ENCODE measurements around the gene GNB3. TPM values are rescaled to one million over a fixed set of nuclear protein-coding genes. Genes with fewer than 3 reads are reported as not detected.
A peak's percentile ranks its signal among the peaks of the same experiment; 100 is the strongest.

GNB3 gene
- total and polyA plus RNA-seq, 9 of the 15 experiments (the other 6 are each of a cell fraction or from before 2014, with no cell fraction given), result 1.4 to 5.8 (median 2.0) TPM

DNA sequence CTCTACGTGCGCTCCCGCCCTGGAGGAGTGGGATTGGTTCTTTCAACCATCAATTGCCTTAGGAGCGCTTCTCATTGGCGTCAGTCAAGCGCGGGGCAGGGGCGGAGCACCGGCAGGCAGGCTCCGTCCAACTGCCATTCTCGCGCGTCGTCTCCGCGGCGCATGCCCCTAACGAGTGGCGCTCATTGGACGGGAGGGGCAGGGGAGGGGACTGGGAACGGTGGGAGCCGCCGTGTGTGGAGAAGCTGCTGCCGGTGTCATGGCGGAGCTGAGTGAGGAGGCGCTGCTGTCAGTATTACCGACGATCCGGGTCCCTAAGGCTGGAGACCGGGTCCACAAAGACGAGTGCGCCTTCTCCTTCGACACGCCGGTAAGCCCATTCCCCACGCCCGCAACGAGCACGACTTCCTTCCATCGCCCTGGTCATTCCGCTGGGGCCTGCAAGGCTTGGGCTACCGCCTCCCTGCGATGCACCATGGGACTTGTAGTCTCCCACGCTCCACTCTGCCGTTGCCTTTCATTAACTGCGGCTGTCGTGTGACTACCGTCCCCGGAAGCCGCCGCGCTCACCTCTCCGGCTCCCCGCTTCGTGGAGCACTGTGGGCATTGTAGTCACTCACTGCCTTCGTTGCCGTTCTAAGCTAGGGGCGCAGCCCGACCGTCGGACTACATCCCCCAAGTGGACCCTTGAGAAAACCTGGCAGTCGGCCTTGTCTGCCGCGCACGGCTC is 11.4 kb downstream of the GNB3 start, which contains the start of gene USP5 (continued):
- TF ChIP-seq HDAC6 (IDR thresholded peaks at IDR 0.05; ENCODE audit: low read depth, low read length) (no peak), RBFOX2 (IDR thresholded peaks at IDR 0.05; ENCODE audit: low read depth, low read length) (peak; percentile 81), RAD21 (CRISPR knock-in tag; conservative IDR thresholded peaks at IDR 0.05 in 1 of 2, IDR thresholded peaks at IDR 0.05 in 1 of 2) (no peak)

DNA sequence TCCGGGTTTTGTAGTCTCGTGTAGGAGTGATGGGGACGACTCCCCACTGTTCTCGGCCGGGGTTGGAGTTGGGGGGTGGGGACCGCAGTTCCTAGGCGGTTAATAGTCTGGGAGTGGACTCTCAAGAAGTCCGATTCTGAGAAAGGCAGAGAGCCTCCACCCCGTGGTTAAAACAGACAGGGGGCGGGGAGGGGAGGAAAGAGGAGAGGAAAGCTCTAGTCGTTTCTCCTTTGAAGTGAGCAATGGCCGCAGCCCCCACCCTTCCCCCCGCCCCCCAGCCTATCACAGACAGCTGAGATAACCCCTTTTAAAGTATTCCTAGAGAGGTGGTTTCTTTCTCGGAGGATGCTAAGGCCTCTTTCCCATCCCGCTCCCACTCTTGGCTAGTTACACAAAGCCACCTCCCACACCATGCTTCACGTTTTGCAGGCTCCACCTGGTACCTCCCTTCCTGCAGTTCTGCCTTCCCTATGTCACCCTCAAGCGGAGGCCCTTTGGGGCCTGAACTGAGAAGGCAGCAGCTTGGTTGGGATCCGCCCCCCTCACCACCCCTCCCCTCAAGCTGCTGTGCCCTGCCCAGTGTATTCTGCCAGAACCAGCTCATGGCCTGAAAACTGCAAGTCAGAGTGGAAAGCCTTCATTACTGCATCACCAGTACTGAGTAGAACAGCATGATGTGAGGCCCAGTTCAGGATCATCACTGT is 12.1 kb downstream of the GNB3 start:
- under 1% methylated on average over 14 of the region's 18 CpGs for WGBS (ENCODE audit: insufficient coverage, low coverage, missing lambda C conversion rate)
- peaks cover 12 to 18% of the 10 kb centered on the region in 2 experiments; a peak in 4 of 5 replicates for H3K4me1 ChIP-seq (replicated peaks in 1 of 2; ENCODE audit: control insufficient read depth in 2 of 2, insufficient read depth in 2 of 2, low read length in 2 of 2)
- ChIA-PET CTCF (ENCODE audit: low intra/inter-chr PET ratio) (no interaction called here), POLR2A (interaction anchor here (0.6 to 7.4 kb wide), 10 partner anchors 8 to 360 kb away, joined by 3 to 174 read pairs (median 6); partner anchors contain the start of genes COPS7A, GAPDH, GNB3 and MRPL51)
- H4K20me1 ChIP-seq (replicated peaks; ENCODE audit: control insufficient read depth, insufficient read depth, low read length), result no peaks in the 10 kb centered on the region; the same call in 1 of the 2 replicates
- peaks cover 3% of the 10 kb centered on the region for H3K9me1 ChIP-seq (ENCODE audit: control insufficient read depth, insufficient read depth, low read length)
- no peaks in the 10 kb centered on the region for H3K27me3 ChIP-seq (ENCODE audit: control insufficient read depth in 2 of 2, insufficient read depth in 2 of 2, low read length in 2 of 2)
- in situ Hi-C loops (cut with MboI) (no loop called here), intact Hi-C loops (cut with micrococcal nuclease) (no loop called here)
- H3K9ac ChIP-seq (ENCODE audit: insufficient read depth in 1 of 2, low read depth in 2 of 2, low read length in 2 of 2), result peak overlapping the region; percentile 49 to 77
- H2AFZ ChIP-seq (ENCODE audit: low read depth, low read length), result peak overlapping the region; percentile 75
- peaks cover 53% of the 10 kb centered on the region for H3K79me2 ChIP-seq (ENCODE audit: control insufficient read depth, insufficient read depth, low read length)
- peak; percentile 59 to 64 (median 62) for DNase-seq (ENCODE audit: extremely low read depth in 1 of 4, low spot score in 3 of 4)
- H3K4me3 ChIP-seq, result peak overlapping the region; percentile 79
- peak; percentile 4 for ATAC-seq
- peaks cover 67% of the 10 kb centered on the region for H3K36me3 ChIP-seq (ENCODE audit: control insufficient read depth, insufficient read depth, low read length)
- H3K27ac ChIP-seq (ENCODE audit: extremely low read depth, low read depth, low read length), result peak overlapping the region; percentile 69; the same call in 2 of the 3 replicates
- BruUV-seq (replicated peaks), result no TSS peak
- peak overlapping the region; percentile 91 for H3K4me2 ChIP-seq (ENCODE audit: insufficient read depth, low read length)
- no peaks in the 10 kb centered on the region for H3K9me3 ChIP-seq (replicated peaks; ENCODE audit: control insufficient read depth, insufficient read depth, low read depth, low read length)
- FAIRE-seq, result peak; percentile 55
- TF ChIP-seq CREM (IDR thresholded peaks at IDR 0.05; ENCODE audit: low read depth) (no peak), SMARCE1 (IDR thresholded peaks at IDR 0.05) (no peak), TAF1 (IDR thresholded peaks at IDR 0.05; ENCODE audit: control insufficient read depth, extremely low read depth, insufficient read depth, low read length, severe bottlenecking) (peak; percentile 9), C11orf30 (IDR thresholded peaks at IDR 0.05; ENCODE audit: low read depth) (peak; percentile 66), HDAC1 (IDR thresholded peaks at IDR 0.05) (peak in 1 of 2 experiments; percentile 45; a peak in 1 of 4 replicates), NR2C2 (CRISPR knock-in tag; IDR thresholded peaks at IDR 0.05) (no peak), NR2C2 (tag; IDR thresholded peaks at IDR 0.05) (peak; percentile 91), SREBF1 (IDR thresholded peaks at IDR 0.05; ENCODE audit: borderline replicate concordance, low read depth, low read length) (no peak), FOSL1 (tag; conservative IDR thresholded peaks at IDR 0.05) (no peak), SIN3A (IDR thresholded peaks at IDR 0.05; ENCODE audit: borderline replicate concordance in 2 of 2, control insufficient read depth in 1 of 2, low read depth in 2 of 2, low read length in 2 of 2) (0 out of 4 replicates have a peak, but pooled peaks of 1 of the 2 experiments have one; percentile 13), ZNF584 (CRISPR knock-in tag; IDR thresholded peaks at IDR 0.05; ENCODE audit: low read depth) (0 out of 2 replicates have a peak, but pooled peaks have one; percentile 7), ZNF143 (CRISPR knock-in tag; IDR thresholded peaks at IDR 0.05) (peak; percentile 81)
- TF ChIP-seq, protein P1, sequence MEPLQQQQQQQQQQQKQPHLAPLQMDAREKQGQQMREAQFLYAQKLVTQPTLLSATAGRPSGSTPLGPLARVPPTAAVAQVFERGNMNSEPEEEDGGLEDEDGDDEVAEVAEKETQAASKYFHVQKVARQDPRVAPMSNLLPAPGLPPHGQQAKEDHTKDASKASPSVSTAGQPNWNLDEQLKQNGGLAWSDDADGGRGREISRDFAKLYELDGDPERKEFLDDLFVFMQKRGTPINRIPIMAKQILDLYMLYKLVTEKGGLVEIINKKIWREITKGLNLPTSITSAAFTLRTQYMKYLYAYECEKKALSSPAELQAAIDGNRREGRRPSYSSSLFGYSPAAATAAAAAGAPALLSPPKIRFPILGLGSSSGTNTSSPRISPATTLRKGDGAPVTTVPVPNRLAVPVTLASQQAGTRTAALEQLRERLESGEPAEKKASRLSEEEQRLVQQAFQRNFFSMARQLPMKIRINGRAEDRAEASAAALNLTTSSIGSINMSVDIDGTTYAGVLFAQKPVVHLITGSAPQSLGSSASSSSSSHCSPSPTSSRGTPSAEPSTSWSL (CRISPR knock-in tag; IDR thresholded peaks at IDR 0.05; ENCODE audit: borderline replicate concordance), result no peak

All from K562 (cell line).